ENCODE data around the gene TEX29.

DNA sequence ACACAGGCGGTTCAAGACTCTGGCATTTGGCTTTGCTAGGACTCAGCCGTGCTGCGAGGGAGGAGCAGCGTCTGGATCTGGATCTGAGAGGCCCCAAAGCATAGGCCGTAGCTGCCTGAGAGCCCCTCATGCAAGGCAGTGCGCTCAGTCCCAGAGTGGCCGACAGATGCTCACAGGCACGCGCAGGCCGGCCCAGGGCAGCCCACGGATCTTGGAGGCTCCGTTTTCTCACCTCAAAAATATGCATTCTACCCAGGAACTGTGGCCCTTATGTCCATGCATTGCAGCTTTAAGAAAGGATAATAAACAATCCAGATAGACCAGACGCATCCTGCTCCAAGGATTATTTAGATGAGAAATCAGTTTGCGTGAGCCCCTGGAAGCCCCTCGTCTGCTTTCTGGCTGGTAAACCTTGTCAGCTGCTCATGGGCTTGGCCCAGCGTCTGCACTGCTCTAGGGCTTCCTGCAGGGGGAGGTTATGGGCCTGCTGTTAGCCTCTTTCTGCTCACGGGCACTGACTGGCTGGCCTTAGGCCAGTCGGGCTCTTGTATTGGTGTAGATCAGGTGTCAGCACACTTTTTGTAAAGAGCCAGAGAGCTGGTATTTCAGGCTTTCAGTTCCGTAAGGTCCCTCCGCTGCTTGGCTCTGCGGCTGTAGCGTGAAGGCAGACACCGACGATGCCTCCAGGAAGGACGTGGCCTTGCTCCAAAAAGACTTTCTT lies 24.2 kb downstream of the TEX29 start:
- no peak for TF ChIP-seq POLR2A (conservative IDR thresholded peaks at IDR 0.05)
- TF ChIP-seq, protein P1, sequence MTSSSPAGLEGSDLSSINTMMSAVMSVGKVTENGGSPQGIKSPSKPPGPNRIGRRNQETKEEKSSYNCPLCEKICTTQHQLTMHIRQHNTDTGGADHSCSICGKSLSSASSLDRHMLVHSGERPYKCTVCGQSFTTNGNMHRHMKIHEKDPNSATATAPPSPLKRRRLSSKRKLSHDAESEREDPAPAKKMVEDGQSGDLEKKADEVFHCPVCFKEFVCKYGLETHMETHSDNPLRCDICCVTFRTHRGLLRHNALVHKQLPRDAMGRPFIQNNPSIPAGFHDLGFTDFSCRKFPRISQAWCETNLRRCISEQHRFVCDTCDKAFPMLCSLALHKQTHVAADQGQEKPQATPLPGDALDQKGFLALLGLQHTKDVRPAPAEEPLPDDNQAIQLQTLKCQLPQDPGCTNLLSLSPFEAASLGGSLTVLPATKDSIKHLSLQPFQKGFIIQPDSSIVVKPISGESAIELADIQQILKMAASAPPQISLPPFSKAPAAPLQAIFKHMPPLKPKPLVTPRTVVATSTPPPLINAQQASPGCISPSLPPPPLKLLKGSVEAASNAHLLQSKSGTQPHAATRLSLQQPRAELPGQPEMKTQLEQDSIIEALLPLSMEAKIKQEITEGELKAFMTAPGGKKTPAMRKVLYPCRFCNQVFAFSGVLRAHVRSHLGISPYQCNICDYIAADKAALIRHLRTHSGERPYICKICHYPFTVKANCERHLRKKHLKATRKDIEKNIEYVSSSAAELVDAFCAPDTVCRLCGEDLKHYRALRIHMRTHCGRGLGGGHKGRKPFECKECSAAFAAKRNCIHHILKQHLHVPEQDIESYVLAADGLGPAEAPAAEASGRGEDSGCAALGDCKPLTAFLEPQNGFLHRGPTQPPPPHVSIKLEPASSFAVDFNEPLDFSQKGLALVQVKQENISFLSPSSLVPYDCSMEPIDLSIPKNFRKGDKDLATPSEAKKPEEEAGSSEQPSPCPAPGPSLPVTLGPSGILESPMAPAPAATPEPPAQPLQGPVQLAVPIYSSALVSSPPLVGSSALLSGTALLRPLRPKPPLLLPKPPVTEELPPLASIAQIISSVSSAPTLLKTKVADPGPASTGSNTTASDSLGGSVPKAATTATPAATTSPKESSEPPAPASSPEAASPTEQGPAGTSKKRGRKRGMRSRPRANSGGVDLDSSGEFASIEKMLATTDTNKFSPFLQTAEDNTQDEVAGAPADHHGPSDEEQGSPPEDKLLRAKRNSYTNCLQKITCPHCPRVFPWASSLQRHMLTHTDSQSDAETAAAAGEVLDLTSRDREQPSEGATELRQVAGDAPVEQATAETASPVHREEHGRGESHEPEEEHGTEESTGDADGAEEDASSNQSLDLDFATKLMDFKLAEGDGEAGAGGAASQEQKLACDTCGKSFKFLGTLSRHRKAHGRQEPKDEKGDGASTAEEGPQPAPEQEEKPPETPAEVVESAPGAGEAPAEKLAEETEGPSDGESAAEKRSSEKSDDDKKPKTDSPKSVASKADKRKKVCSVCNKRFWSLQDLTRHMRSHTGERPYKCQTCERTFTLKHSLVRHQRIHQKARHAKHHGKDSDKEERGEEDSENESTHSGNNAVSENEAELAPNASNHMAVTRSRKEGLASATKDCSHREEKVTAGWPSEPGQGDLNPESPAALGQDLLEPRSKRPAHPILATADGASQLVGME (CRISPR knock-in tag; IDR thresholded peaks at IDR 0.05) = no peak
- TF ChIP-seq, protein P2, sequence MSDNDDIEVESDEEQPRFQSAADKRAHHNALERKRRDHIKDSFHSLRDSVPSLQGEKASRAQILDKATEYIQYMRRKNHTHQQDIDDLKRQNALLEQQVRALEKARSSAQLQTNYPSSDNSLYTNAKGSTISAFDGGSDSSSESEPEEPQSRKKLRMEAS (CRISPR knock-in tag; IDR thresholded peaks at IDR 0.05) = no peak
- TF ChIP-seq BRCA1 (IDR thresholded peaks at IDR 0.05) = no peak
- no peak for TF ChIP-seq BRCA1 (CRISPR knock-in tag; IDR thresholded peaks at IDR 0.05)
- no peak for TF ChIP-seq JUN (IDR thresholded peaks at IDR 0.05; ENCODE audit: borderline replicate concordance, low read depth, low read length)
- TF ChIP-seq JUN (CRISPR knock-in tag; IDR thresholded peaks at IDR 0.05; ENCODE audit: borderline replicate concordance) = no peak
- TF ChIP-seq, protein P3, sequence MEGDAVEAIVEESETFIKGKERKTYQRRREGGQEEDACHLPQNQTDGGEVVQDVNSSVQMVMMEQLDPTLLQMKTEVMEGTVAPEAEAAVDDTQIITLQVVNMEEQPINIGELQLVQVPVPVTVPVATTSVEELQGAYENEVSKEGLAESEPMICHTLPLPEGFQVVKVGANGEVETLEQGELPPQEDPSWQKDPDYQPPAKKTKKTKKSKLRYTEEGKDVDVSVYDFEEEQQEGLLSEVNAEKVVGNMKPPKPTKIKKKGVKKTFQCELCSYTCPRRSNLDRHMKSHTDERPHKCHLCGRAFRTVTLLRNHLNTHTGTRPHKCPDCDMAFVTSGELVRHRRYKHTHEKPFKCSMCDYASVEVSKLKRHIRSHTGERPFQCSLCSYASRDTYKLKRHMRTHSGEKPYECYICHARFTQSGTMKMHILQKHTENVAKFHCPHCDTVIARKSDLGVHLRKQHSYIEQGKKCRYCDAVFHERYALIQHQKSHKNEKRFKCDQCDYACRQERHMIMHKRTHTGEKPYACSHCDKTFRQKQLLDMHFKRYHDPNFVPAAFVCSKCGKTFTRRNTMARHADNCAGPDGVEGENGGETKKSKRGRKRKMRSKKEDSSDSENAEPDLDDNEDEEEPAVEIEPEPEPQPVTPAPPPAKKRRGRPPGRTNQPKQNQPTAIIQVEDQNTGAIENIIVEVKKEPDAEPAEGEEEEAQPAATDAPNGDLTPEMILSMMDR (IDR thresholded peaks at IDR 0.05 in 2 of 3, conservative IDR thresholded peaks at IDR 0.05 in 1 of 3; ENCODE audit: insufficient read depth in 2 of 3, low read depth in 1 of 3, low read length in 3 of 3) = peak; percentile 39 to 59 (median 41)
- no peak for TF ChIP-seq TCF7L2 (IDR thresholded peaks at IDR 0.05; ENCODE audit: low read depth, low read length)
- TF ChIP-seq ZC3H4 (CRISPR knock-in tag; IDR thresholded peaks at IDR 0.05; ENCODE audit: borderline replicate concordance) = no peak
- TF ChIP-seq ZNF263 (CRISPR knock-in tag; IDR thresholded peaks at IDR 0.05; ENCODE audit: borderline replicate concordance) = no peak
- no peak for TF ChIP-seq NR2F6 (CRISPR knock-in tag; IDR thresholded peaks at IDR 0.05)
- no peak for TF ChIP-seq ARNT (IDR thresholded peaks at IDR 0.05)
- TF ChIP-seq POLR3A (IDR thresholded peaks at IDR 0.05; ENCODE audit: borderline replicate concordance, extremely low read depth, insufficient read depth, insufficient read length) = no peak
- TF ChIP-seq, protein P4, sequence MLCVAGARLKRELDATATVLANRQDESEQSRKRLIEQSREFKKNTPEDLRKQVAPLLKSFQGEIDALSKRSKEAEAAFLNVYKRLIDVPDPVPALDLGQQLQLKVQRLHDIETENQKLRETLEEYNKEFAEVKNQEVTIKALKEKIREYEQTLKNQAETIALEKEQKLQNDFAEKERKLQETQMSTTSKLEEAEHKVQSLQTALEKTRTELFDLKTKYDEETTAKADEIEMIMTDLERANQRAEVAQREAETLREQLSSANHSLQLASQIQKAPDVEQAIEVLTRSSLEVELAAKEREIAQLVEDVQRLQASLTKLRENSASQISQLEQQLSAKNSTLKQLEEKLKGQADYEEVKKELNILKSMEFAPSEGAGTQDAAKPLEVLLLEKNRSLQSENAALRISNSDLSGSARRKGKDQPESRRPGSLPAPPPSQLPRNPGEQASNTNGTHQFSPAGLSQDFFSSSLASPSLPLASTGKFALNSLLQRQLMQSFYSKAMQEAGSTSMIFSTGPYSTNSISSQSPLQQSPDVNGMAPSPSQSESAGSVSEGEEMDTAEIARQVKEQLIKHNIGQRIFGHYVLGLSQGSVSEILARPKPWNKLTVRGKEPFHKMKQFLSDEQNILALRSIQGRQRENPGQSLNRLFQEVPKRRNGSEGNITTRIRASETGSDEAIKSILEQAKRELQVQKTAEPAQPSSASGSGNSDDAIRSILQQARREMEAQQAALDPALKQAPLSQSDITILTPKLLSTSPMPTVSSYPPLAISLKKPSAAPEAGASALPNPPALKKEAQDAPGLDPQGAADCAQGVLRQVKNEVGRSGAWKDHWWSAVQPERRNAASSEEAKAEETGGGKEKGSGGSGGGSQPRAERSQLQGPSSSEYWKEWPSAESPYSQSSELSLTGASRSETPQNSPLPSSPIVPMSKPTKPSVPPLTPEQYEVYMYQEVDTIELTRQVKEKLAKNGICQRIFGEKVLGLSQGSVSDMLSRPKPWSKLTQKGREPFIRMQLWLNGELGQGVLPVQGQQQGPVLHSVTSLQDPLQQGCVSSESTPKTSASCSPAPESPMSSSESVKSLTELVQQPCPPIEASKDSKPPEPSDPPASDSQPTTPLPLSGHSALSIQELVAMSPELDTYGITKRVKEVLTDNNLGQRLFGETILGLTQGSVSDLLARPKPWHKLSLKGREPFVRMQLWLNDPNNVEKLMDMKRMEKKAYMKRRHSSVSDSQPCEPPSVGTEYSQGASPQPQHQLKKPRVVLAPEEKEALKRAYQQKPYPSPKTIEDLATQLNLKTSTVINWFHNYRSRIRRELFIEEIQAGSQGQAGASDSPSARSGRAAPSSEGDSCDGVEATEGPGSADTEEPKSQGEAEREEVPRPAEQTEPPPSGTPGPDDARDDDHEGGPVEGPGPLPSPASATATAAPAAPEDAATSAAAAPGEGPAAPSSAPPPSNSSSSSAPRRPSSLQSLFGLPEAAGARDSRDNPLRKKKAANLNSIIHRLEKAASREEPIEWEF (CRISPR knock-in tag; IDR thresholded peaks at IDR 0.05) = no peak
- no peak for TF ChIP-seq SP1 (CRISPR knock-in tag; IDR thresholded peaks at IDR 0.05)

All from K562 (cell line).